ENCODE results near the gene HSD11B1.
A peak's percentile ranks its signal among the peaks of the same experiment; 100 is the strongest.

Gene HSD11B1

GRCh38 chr1:209755926-209756614 is 51.4 kb downstream of the HSD11B1 start, which contains the start of gene TRAF3IP3:
TSS of gene TRAF3IP3 (plus strand) at chr1:209756053. CDS start at chr1:209760040, 3,987 bp downstream.
- no peak for DNase-seq (ENCODE audit: low read depth, low spot score)

- DNase-seq (ENCODE audit: low read depth, low spot score): no peak
Observed at GRCh38 chr1:209756615-209757445, 52.2 kb downstream of the HSD11B1 start.

- DNase-seq (ENCODE audit: low read depth, low spot score): no peak
Observed at GRCh38 chr1:209758400-209758799, 53.8 kb downstream of the HSD11B1 start.

DNA sequence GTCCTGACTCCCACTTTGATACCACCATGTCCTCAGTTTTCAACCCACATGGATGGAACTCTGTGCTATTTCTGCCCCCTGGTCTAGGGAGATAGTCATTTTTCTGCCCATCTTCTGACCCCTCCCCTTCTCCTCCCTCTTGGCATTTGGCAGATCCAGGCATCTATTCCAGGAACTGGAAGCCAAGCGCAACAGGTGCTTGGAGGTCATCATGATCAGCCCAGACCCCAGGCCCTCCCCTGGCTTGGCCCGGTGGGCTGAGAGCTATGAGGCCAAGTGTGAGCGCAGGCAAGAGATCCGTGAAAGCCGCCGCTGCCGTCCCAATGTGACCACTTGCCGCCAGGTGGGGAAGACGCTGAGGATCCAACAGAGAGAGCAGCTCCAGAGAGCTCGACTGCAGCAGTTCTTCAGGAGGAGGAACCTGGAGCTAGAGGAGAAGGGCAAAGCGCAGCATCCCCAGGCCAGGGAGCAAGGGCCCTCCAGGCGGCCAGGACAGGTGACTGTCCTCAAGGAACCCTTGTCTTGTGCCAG is 55.2 kb downstream of the HSD11B1 start:
- no peak for DNase-seq (ENCODE audit: low read depth, low spot score)

GRCh38 chr1:209761011-209761635 is 56.5 kb downstream of the HSD11B1 start:
- no peak for DNase-seq (ENCODE audit: low read depth, low spot score)

DNA sequence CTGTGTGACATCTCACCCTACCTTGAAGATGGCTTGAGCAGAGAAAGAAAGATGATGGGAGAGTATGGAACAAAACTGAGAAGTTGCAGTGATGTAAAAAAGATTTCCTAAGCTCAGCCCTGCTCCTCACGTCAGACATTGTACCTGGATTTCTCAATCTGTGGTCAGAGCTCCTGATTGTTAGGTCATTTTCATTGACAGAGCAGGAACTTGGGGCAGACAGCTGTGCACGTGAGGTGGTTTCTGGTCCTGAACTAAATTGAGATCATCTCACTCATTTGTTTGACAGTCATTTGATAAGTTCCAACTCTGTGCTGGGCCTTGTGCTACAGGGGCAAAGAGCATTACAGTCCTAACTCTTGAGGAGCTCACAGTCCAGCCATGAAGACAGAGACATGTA is 61.4 kb downstream of the HSD11B1 start:
- no peak for DNase-seq (ENCODE audit: low read depth, low spot score)

- DNase-seq (ENCODE audit: low read depth, low spot score): no peak
Observed at GRCh38 chr1:209767096-209767495, 62.5 kb downstream of the HSD11B1 start.

DNA sequence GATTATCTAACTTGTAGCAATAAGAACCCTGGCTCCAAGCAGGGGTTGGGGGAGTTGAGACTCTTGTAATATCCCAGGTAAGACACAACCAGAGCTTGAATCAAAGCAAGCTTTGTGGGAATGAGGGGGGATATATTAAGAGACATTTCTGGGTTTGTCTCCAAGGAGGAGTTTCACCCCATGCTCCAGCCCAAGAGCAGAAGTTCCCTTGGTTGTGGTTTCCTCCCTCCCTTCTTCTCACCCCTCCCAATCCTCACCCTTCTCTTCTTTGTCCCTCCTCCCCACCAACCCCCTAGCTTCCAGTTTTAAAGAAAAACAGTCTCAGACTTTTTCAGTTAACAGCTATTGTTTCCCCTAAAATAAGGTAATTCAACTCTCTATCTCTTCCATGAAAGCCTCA is 63.1 kb downstream of the HSD11B1 start:
- no peak for DNase-seq (ENCODE audit: low read depth, low spot score)

- DNase-seq (ENCODE audit: low read depth, low spot score): no peak
Observed at GRCh38 chr1:209768354-209768774, 63.7 kb downstream of the HSD11B1 start.

DNA sequence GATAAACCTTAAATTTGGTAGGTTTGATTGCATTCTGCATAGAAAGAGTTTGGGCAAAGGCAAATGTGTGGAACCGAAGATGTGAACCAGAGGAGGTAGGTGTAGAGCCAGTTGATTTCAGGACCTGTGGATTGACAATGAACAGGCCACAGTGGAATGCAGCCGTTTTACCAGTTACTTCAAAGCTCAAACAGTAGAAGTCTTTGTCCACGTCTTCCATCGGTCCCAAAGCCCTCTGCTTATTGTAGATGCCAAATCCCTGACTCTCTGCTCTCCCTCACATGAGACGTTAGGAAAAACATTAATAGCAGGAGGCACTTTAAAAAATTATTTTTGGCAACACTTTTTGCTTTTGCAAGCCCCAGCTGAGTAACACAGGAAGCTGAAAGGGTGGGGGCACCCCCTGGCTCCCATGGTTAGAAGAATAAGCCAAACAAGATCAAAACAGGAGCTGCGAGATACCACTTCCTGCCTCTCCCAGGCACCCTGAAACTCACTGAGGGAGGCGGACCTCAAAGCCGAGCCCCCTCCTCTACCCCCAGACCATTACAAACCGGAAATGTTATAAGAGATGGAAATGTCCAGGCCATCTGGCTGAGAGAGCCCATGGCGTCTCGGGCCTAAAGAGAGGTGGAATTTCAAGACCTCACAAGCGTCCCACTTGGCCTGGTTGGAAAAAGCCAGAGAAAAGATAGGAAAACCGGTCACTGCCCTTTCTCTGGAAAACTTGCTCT is 64.7 kb downstream of the HSD11B1 start:
- peak; percentile 74 for DNase-seq (ENCODE audit: low read depth, low spot score)

DNA sequence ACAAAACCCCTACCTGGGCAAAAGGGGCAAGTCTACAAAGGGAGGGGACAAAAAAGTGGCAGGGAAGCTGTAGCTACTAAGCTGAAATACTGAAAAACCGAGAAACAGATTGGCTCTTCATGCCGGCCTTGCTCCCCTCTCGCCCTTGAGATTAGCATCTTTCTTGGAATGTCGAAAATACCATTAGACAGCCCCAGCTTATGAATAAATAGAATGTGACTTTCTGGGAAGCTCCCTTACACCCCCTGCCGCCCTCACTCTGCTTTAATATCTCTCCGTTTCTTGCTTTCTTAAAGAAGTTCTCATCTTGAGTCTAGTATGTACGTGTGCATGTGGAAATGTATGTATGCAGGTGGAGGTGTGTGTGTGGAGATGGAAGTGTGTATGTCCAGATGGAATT is 65.3 kb downstream of the HSD11B1 start:
- no peak for DNase-seq (ENCODE audit: low read depth, low spot score)

- no peak for DNase-seq (ENCODE audit: low read depth, low spot score)
Observed at GRCh38 chr1:209770636-209771415, 66.2 kb downstream of the HSD11B1 start.

GRCh38 chr1:209772126-209772525 is 67.5 kb downstream of the HSD11B1 start:
- DNase-seq (ENCODE audit: low read depth, low spot score): no peak

DNA sequence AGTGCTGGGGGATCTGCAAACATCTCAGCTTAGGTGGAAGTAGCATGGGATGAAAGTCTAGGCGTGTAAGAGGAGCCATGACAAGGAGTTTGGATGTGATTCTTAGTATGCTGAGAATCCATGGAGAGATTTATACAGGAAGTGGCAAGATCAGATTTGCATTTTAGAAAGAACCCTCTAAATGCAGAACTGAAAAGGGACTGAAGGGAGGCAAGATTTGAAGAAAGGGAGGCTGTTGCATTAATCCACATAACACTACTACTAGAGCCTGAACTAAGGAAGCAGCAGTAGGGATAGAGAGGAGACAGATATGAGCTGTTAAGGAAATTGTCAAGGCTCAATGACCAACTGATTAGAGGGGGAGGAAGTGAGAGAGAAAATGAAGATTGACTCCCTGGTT is 69.9 kb downstream of the HSD11B1 start:
- DNase-seq (ENCODE audit: low read depth, low spot score): no peak

- no peak for DNase-seq (ENCODE audit: low read depth, low spot score)
Observed at GRCh38 chr1:209775678-209776077, 71.0 kb downstream of the HSD11B1 start.

- DNase-seq (ENCODE audit: low read depth, low spot score): no peak
Observed at GRCh38 chr1:209777587-209777986, 72.9 kb downstream of the HSD11B1 start.

- no peak for DNase-seq (ENCODE audit: low read depth, low spot score)
Observed at GRCh38 chr1:209778102-209778501, 73.5 kb downstream of the HSD11B1 start.

DNA sequence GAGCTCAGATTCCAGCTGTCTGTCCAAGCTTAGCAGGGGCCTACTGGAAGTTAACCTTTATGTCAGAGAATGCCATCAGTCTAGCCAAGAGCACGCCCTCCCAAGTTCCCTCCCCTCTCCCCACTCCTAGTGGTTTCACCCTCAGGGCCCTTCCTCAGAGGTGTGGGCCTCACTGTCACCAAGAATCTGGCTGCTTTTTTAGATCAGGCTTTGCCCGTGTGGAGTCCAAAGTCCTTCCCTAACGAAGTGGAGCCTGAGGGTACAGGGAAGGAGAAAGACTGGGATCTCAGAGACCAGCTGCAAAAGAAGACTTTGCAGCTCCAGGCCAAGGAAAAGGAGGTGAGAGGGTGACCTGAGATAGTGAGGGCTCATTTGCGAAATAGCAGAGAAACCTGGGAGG is 75.6 kb downstream of the HSD11B1 start:
- DNase-seq (ENCODE audit: low read depth, low spot score): no peak

DNA sequence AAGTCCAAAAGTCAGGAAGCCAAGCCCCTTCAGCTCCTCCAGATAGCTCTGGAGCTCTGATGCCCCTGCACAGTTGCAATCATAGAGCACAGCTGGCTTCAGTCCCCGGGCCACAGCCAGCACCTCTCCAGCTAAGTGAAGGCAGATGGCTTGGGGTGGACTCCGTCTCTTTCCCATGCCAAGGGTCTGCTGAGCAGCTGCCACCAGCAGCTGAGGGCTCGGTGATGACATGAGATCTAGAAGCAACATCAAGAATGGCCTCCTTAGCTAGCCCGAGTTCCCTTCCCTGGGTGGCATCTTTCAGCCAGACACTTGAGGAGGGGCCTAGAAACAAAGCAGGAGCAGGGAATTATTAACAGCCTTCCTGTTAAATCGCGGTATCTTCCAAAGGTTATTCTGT is 78.7 kb downstream of the HSD11B1 start:
- no peak for DNase-seq (ENCODE audit: low read depth, low spot score)

Data from astrocyte of the hippocampus (primary cell).